ENCODE measurements around the gene VPS13D. TPM values are rescaled to one million over a fixed set of nuclear protein-coding genes. Genes with fewer than 3 reads are reported as not detected.

Gene VPS13D
- total RNA-seq, 1 experiment from 2014 or later: 30.7 TPM

GRCh38 chr1:12481928-12482327, 252.1 kb downstream of the VPS13D start:
- ChIA-PET POLR2A (ENCODE audit: unreplicated experiment) (no interaction called here), CTCF (no interaction called here)
- Histone ChIP-seq H3K4me3 (ENCODE audit: low read length) (no peak overlapping the region), H2AFZ (ENCODE audit: low read length) (no peak overlapping the region), H3K27ac (ENCODE audit: low read length) (peak overlapping the region; percentile 96), H3K79me2 (ENCODE audit: low read length) (peaks cover 30% of the 10 kb centered on the region), H3K4me2 (ENCODE audit: low read length) (0 out of 2 replicates have a peak overlapping the region, but pooled peaks have one; percentile 23), H3F3A (ENCODE audit: low read length, unreplicated experiment) (peaks cover 22% of the 10 kb centered on the region), H3K9me2 (replicated peaks; ENCODE audit: low read length) (no peaks in the 10 kb centered on the region), H3K36me3 (ENCODE audit: low read depth, low read length) (peaks cover 4% of the 10 kb centered on the region; the same call in 1 of the 2 replicates), H3K27me3 (ENCODE audit: low read length) (no peaks in the 10 kb centered on the region), H3K9ac (ENCODE audit: low read length) (no peak overlapping the region), H4K20me1 (ENCODE audit: low read length) (no peaks in the 10 kb centered on the region), H3K9me3 (ENCODE audit: low read length) (no peaks in the 10 kb centered on the region), H3K4me1 (ENCODE audit: insufficient read depth, low read length) (peaks cover 68% of the 10 kb centered on the region)
- intact Hi-C loops (cut with micrococcal nuclease): loop anchor here (2.0 to 10.0 kb wide), 2 partner anchors 19 to 167 kb away; no protein-coding TSS in a partner anchor
- ATAC-seq (no peak), DNase-seq (no peak)
- BruUV-seq (replicated peaks): no TSS peak
- TF ChIP-seq EZH2 (IDR thresholded peaks at IDR 0.05; ENCODE audit: low read length, unreplicated experiment) (no peak), EZH2phosphoT487 (IDR thresholded peaks at IDR 0.05; ENCODE audit: borderline replicate concordance, low read length) (no peak), CTCF (conservative IDR thresholded peaks at IDR 0.05; ENCODE audit: low read depth, low read length) (no peak)

- H3K36me3 ChIP-seq (ENCODE audit: low read depth, low read length): peaks cover 4% of the 10 kb centered on the region; the same call in 1 of the 2 replicates
- no peaks in the 10 kb centered on the region for H3K27me3 ChIP-seq (ENCODE audit: low read length)
- intact Hi-C loops (cut with micrococcal nuclease): loop anchor here (10.0 kb wide), 1 partner anchor 168 kb away; no protein-coding TSS in a partner anchor
- H2AFZ ChIP-seq (ENCODE audit: low read length): no peak overlapping the region
- peaks cover 17% of the 10 kb centered on the region for H3F3A ChIP-seq (ENCODE audit: low read length, unreplicated experiment)
- H3K4me1 ChIP-seq (ENCODE audit: insufficient read depth, low read length): peaks cover 58% of the 10 kb centered on the region
- TF ChIP-seq EZH2 (IDR thresholded peaks at IDR 0.05; ENCODE audit: low read length, unreplicated experiment): no peak
- no peak for TF ChIP-seq EZH2phosphoT487 (IDR thresholded peaks at IDR 0.05; ENCODE audit: borderline replicate concordance, low read length)
- TF ChIP-seq CTCF (conservative IDR thresholded peaks at IDR 0.05; ENCODE audit: low read depth, low read length): no peak
- H3K79me2 ChIP-seq (ENCODE audit: low read length): peaks cover 26% of the 10 kb centered on the region
- POLR2A ChIA-PET (ENCODE audit: unreplicated experiment): no interaction called here
- no peak overlapping the region for H3K4me3 ChIP-seq (ENCODE audit: low read length)
- H3K9me3 ChIP-seq (ENCODE audit: low read length): no peaks in the 10 kb centered on the region
- H4K20me1 ChIP-seq (ENCODE audit: low read length): no peaks in the 10 kb centered on the region
- H3K4me2 ChIP-seq (ENCODE audit: low read length): no peak overlapping the region
- no peak overlapping the region for H3K27ac ChIP-seq (ENCODE audit: low read length)
- no peak overlapping the region for H3K9ac ChIP-seq (ENCODE audit: low read length)
- no peak for DNase-seq
- H3K9me2 ChIP-seq (replicated peaks; ENCODE audit: low read length): no peaks in the 10 kb centered on the region
- CTCF ChIA-PET: no interaction called here
- no TSS peak for BruUV-seq (replicated peaks)
- ATAC-seq: no peak
These were observed 253.2 kb downstream of the VPS13D start for GRCh38 chr1:12482988-12483387.

GRCh38 chr1:12485231-12486058, 255.6 kb downstream of the VPS13D start:
- TF ChIP-seq EZH2phosphoT487 (IDR thresholded peaks at IDR 0.05; ENCODE audit: borderline replicate concordance, low read length) (no peak), CTCF (conservative IDR thresholded peaks at IDR 0.05; ENCODE audit: low read depth, low read length) (no peak), EZH2 (IDR thresholded peaks at IDR 0.05; ENCODE audit: low read length, unreplicated experiment) (no peak)
- H4K20me1 ChIP-seq (ENCODE audit: low read length): no peaks in the 10 kb centered on the region
- ChIA-PET POLR2A (ENCODE audit: unreplicated experiment) (no interaction called here), CTCF (no interaction called here)
- peak overlapping the region; percentile 61 for H3K4me2 ChIP-seq (ENCODE audit: low read length)
- peaks cover 5% of the 10 kb centered on the region; the same call in 1 of the 2 replicates for H3K36me3 ChIP-seq (ENCODE audit: low read depth, low read length)
- DNase-seq: peak; percentile 80
- peaks cover 17% of the 10 kb centered on the region; the same call in 1 of the 2 replicates for H3K79me2 ChIP-seq (ENCODE audit: low read length)
- H3K4me1 ChIP-seq (ENCODE audit: insufficient read depth, low read length): peaks cover 50% of the 10 kb centered on the region
- H2AFZ ChIP-seq (ENCODE audit: low read length): no peak overlapping the region
- H3K27me3 ChIP-seq (ENCODE audit: low read length): no peaks in the 10 kb centered on the region
- BruUV-seq (replicated peaks): no TSS peak
- H3K9me3 ChIP-seq (ENCODE audit: low read length): no peaks in the 10 kb centered on the region
- H3K9ac ChIP-seq (ENCODE audit: low read length): no peak overlapping the region
- no peaks in the 10 kb centered on the region for H3F3A ChIP-seq (ENCODE audit: low read length, unreplicated experiment)
- no peaks in the 10 kb centered on the region for H3K9me2 ChIP-seq (replicated peaks; ENCODE audit: low read length)
- ATAC-seq: peak; percentile 3; the same call in 1 of the 2 replicates
- peak overlapping the region; percentile 52 for H3K27ac ChIP-seq (ENCODE audit: low read length)
- intact Hi-C loops (cut with micrococcal nuclease): loop anchor here (10.0 kb wide), 1 partner anchor 171 kb away; no protein-coding TSS in a partner anchor
- no peak overlapping the region for H3K4me3 ChIP-seq (ENCODE audit: low read length)

Data from PC-3 (cell line).